Heart right ventricle (tissue), 16 donors: ENCODE results near the gene SP1. TPM values are rescaled to one million over a fixed set of nuclear protein-coding genes. Genes with fewer than 3 reads are reported as not detected.

Experiments used
- ATAC-seq, 8 donors: fragments of 200-7000 bp; cut with Tn5 transposase; one replicate each; pipeline ENCODE4 v1.9.1; 2020; ENCODE audit warnings: mild to moderate bottlenecking in 8 of 8, moderate library complexity in 8 of 8, moderate number of reproducible peaks in 1 of 8
- DNase-seq, 2 donors: peaks; one replicate each; pipeline ENCODE4 v3.0.0-alpha.2; 2020
- H3K27ac ChIP-seq, 10 donors: fragments of 200-600 bp; sonication (generic) in 2 of 10; one replicate each; pipeline versions ENCODE4 v1.5.0 to v1.8.0; 2020 to 2022; ENCODE audit warnings: mild to moderate bottlenecking in 3 of 10
- H3K27me3 ChIP-seq, 7 donors: fragments of 200-600 bp; one replicate each; pipeline ENCODE4 v1.8.0; 2021 to 2022; ENCODE audit warnings: mild to moderate bottlenecking in 2 of 7
- H3K36me3 ChIP-seq, 9 donors: fragments of 200-600 bp; sonication (generic) in 1 of 9; one replicate each; pipeline versions ENCODE4 v1.5.0 to v1.8.0; 2020 to 2022; ENCODE audit warnings: mild to moderate bottlenecking in 2 of 9
- H3K4me1 ChIP-seq, 9 donors: fragments of 200-600 bp; sonication (generic) in 1 of 9; one replicate each; pipeline versions ENCODE4 v1.5.0 to v1.8.0; 2020 to 2022; ENCODE audit warnings: mild to moderate bottlenecking in 4 of 9
- H3K4me3 ChIP-seq, 10 donors: fragments of 200-600 bp; sonication (generic) in 2 of 10; one replicate each; pipeline versions ENCODE4 v1.5.0 to v1.8.0; 2020 to 2022; ENCODE audit warnings: mild to moderate bottlenecking in 7 of 10, moderate library complexity in 2 of 10
- H3K9me3 ChIP-seq, 11 donors: fragments of 200-600 bp in 10 of 11; sonication (generic) in 2 of 11; one replicate each; pipeline versions ENCODE4 v1.5.0 to v1.8.0; 2013 to 2022; ENCODE audit warnings: mild to moderate bottlenecking in 2 of 11, control low read depth in 1 of 11, moderate library complexity in 1 of 11
- WGBS, 2 donors: extraction: QIAGEN DNeasy Blood & Tissue Kit; methylation state at CpG; one replicate each; pipeline ENCODE4 v1.1.7; 2013; ENCODE audit warnings: inconsistent platforms in 1 of 2; 5-methylcytosine and 5-hydroxymethylcytosine counted together
- intact Hi-C, 10 donors: fragments of 100-400 bp; cut with DNase I; formaldehyde crosslinking; loops; one replicate each; pipeline versions ENCODE4 v1.11.1 to v1.14.2; 2022
- polyA plus RNA-seq, 2 donors: library from polyadenylated mRNA; stranded (reverse); fragments of 200-250 nt; gene quantifications; one replicate each; pipeline ENCODE4 v1.2.3, GENCODE V29; 2013
- total RNA-seq, 10 donors: library from RNA; stranded (reverse); fragmentation: NEBNext Ultra II Directional in 3 of 10; extraction: Animal tissue kit (Norgen Biotek cat#: 25700) in 3 of 10; gene quantifications; one replicate each; pipeline versions ENCODE4 v1.2.1 to v1.2.4, GENCODE V29; 2021 to 2023
- TF ChIP-seq, protein P1 (sequence below), 9 donors: fragments of 200-600 bp; sonication (generic) in 2 of 9; IDR thresholded peaks; one replicate each; pipeline versions ENCODE4 v1.5.0 to v1.8.0; 2021 to 2022; ENCODE audit warnings: antibody characterized with exemption in 9 of 9, mild to moderate bottlenecking in 5 of 9, moderate library complexity in 1 of 9
- donor health status: Arrhythmogenic right ventricular cardiomyopathy.
- donor health status: ischemic (EF 13 %, LVEDD 7.1; RV severe dilation, severe dysfunction).
- donor health status: healthy with polysubstance abuse.
- donor health status: DM: no; HTN: yes; CAD: no.
- donor health status: DM: no; HTN: no; CAD: no.
- donor health status: ischemic (EF 25% LVEDD 6.9; RV normal size, moderate dysfunction).
- donor health status: ischemic (EF 25% LVEDD 5.7; RV mildly dilated, moderate dysfunction).
- donor health status: healthy.
- donor health status: DM: yes; HTN: yes; CAD: no.
- donor health status: Ischemic cardiomyopathy.
- donor health status: ischemic (EF 35%, LVEDD 5.7; RV mildly dilated, moderate dysfunction).
- donor health status: nonischemic (EF 11% LVEDD 7.7; RV severe dilation, severe dysfunction).
- donor health status: DM: yes; HTN: yes; CAD: no.
- donor health status: PGD.
- donor health status: ischemic (EF 29% LVEDD 5.4; RV normal size, mild dysfunction).
- donor health status: nonischemic (EF 23%, LVEDD 6.1; RV moderate dilation, normal function).

The SP1 gene
- total and polyA plus RNA-seq, 12 donors: 7.8 to 42.4 (median 31.3) TPM

DNA sequence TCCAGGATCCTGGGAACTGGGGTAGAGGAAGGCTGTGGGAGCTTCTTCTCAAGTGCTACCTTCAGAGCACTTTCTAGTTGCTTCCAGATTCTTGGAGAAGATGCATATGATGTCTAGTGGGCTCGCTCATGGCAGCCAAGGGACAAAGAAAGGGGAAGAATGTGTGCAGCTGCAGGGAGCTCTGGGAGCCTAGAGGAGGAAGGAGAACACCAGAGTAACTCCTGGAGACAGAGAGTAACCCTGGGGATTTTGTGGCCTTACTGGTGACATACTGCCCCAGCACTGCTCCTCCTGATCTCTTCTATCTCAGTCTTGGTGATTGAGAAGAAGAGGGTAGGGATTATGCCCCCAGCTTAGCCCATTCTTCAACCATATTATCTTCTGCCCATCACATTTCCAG, 33.5 kb upstream of the SP1 start:
- no peak overlapping the region for H3K4me3 ChIP-seq
- no peaks in the 10 kb centered on the region for H3K27me3 ChIP-seq
- peak overlapping the region in 8 of 10 donors; percentile 82 to 93 (median 86) for H3K27ac ChIP-seq
- no peak for DNase-seq
- no peaks in the 10 kb centered on the region for H3K9me3 ChIP-seq
- intact Hi-C loops: no loop called here
- ATAC-seq: no peak
- WGBS, 2 donors: 82 to 88% methylated on average over 1 of the region's 1 CpG
- peaks cover 5 to 23% (median 16%) of the 10 kb centered on the region in 9 donors for H3K4me1 ChIP-seq
- TF ChIP-seq, protein P1, sequence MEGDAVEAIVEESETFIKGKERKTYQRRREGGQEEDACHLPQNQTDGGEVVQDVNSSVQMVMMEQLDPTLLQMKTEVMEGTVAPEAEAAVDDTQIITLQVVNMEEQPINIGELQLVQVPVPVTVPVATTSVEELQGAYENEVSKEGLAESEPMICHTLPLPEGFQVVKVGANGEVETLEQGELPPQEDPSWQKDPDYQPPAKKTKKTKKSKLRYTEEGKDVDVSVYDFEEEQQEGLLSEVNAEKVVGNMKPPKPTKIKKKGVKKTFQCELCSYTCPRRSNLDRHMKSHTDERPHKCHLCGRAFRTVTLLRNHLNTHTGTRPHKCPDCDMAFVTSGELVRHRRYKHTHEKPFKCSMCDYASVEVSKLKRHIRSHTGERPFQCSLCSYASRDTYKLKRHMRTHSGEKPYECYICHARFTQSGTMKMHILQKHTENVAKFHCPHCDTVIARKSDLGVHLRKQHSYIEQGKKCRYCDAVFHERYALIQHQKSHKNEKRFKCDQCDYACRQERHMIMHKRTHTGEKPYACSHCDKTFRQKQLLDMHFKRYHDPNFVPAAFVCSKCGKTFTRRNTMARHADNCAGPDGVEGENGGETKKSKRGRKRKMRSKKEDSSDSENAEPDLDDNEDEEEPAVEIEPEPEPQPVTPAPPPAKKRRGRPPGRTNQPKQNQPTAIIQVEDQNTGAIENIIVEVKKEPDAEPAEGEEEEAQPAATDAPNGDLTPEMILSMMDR (IDR thresholded peaks at IDR 0.05): no peak
- no peaks in the 10 kb centered on the region for H3K36me3 ChIP-seq

DNA sequence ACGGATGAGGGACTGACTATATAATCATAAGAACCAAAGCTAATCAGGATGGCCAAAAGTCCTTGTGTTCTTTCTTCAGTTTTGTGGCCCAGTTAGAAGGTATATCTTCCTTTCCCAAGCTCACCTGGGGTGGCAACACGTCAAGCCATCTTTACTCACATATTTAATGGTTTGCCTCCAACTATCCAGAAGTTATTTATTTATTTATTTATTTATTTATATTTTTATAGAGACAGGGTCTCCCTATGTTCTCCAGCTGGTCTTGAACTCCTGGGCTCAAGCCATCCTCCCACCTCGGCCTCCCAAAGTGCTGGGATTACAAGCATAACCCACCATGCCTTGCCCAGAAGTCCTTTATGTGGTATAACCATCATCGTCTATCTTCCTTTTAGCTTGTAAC, 32.1 kb upstream of the SP1 start:
- Histone ChIP-seq H3K27me3 (no peaks in the 10 kb centered on the region), H3K4me3 (no peak overlapping the region), H3K4me1 (peaks cover 5 to 31% (median 16%) of the 10 kb centered on the region in 9 donors), H3K9me3 (no peaks in the 10 kb centered on the region), H3K27ac (no peak overlapping the region), H3K36me3 (no peaks in the 10 kb centered on the region)
- ATAC-seq: no peak
- WGBS, 2 donors: 91 to 96% methylated on average over 4 of the region's 4 CpGs
- intact Hi-C loops: no loop called here
- TF ChIP-seq, protein P1 (IDR thresholded peaks at IDR 0.05): no peak
- no peak for DNase-seq

DNA sequence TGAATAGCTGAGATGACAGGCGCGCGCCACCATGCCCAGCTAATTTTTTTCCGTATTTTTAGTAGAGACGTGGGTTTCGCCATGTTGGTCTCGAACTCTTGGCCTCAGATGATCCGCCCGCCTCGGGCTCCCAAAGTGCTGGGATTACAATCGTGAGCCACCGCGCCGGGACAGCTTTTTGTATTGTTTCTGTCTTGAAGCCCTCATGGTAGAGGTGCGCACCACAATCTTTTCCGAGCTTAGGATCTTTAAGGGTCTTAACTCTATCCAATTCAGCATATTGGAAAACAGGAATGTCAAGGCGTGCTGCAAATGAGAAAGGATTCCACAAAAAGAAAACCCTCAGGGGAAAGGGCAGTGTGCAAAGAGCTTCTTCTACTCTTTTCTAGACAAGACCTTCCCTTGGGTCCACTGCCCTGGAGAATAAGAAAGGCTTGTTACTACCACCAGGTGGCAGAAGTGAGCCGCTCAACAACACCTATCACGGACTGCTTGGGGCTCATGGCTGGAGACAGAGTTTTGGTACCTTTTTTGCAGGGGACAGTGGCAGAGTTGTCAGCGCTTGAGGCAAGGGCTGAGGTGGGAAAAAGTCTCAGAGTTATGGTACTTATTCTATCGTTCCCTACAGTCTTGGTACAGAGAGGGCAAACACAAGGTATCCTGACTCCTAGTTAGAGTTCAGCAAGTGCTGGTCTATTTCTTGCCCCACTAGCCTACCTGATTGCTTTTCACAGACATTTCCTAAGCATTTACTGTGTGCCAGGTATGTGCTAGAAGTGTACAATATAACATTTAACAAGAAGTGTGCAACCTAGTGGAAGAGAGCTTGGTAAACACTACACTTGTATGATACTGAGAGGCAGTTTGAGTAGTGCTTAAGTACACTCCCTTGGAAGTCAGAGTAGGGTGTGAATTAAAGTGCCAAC, 27.4 kb upstream of the SP1 start:
- no peaks in the 10 kb centered on the region for H3K27me3 ChIP-seq
- intact Hi-C loops: loop anchor here (1.0 to 10.0 kb wide), 7 partner anchors 28 to 156 kb away; partner anchors contain the start of genes NPFF (in 5 of the 10), TARBP2 (in 2 of the 10), AMHR2 (in 1 of the 10) and SP1 (in 1 of the 10)
- WGBS, 2 donors: 60% methylated on average over 21 of the region's 21 CpGs
- no peak overlapping the region for H3K4me3 ChIP-seq
- peaks cover 0 to 11% (median 0%) of the 10 kb centered on the region in 9 donors for H3K4me1 ChIP-seq
- ATAC-seq (peak; percentile 94 to 98 (median 97)), DNase-seq (peak; percentile 64 to 87)
- no peaks in the 10 kb centered on the region for H3K36me3 ChIP-seq
- TF ChIP-seq, protein P1 (IDR thresholded peaks at IDR 0.05): peak; percentile 83 to 95 (median 90)
- H3K27ac ChIP-seq: no peak overlapping the region
- H3K9me3 ChIP-seq: no peaks in the 10 kb centered on the region

DNA sequence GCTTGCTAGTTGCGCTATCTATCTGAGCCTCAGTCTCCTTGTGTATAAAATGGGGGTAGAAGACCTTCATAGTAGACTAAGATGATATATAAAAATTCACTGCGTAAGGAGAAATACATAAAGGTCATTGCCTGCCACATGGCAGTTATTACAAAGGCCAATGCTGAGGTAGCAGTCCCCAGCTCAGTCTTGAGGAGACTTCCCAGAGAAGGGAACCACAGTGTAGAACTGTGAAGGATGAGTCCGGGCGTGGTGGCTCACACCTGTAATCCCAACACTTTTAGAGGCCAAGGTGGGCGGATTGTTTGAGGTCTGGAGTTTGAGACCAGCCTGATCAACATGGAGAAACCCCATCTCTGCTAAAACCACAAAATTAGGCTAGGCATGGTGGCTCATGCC, 26.7 kb upstream of the SP1 start:
- Histone ChIP-seq H3K27ac (no peak overlapping the region), H3K4me3 (no peak overlapping the region), H3K36me3 (no peaks in the 10 kb centered on the region), H3K27me3 (no peaks in the 10 kb centered on the region), H3K4me1 (peaks cover 0 to 11% (median 0%) of the 10 kb centered on the region in 9 donors), H3K9me3 (no peaks in the 10 kb centered on the region)
- DNase-seq: no peak
- ATAC-seq: no peak
- TF ChIP-seq, protein P1 (IDR thresholded peaks at IDR 0.05): no peak
- 93 to 95% methylated on average over 5 of the region's 5 CpGs for WGBS, 2 donors
- intact Hi-C loops: loop anchor here in 5 of 10 donors (2.0 to 10.0 kb wide), 5 partner anchors 28 to 154 kb away; partner anchors contain the start of genes NPFF (in 5 of the 5), TARBP2 (in 2 of the 5), AMHR2 (in 1 of the 5) and SP1 (in 1 of the 5)
